GM12878 (cell line): ENCODE results near the gene SPSB2. TPM values are rescaled to one million over a fixed set of nuclear protein-coding genes. Genes with fewer than 3 reads are reported as not detected.

Experiments used
- ATAC-seq: fragments of 200-7000 bp; cut with Tn5 transposase; 3 replicates; pipeline ENCODE4 v1.9.1; 2020; ENCODE audit warnings: mild to moderate bottlenecking, moderate library complexity
- BruUV-seq: library from RNA; stranded (reverse); fragments of 400-500 nt; replicated peaks from 2 replicates; lab custom pipeline; 2021; lab: Mats Ljungman, UMichigan
- CTCF ChIA-PET: fragments of 300-600 bp; sonication (Branson Sonifier 250); formaldehyde crosslinking; extraction: SDS; loops from one replicate; lab custom pipeline; 2021; ENCODE audit warnings: inconsistent platforms; lab: Yijun Ruan, JAX
- POLR2A ChIA-PET: fragments of 350-600 bp; formaldehyde crosslinking; extraction: SDS; loops from one replicate; lab custom pipeline; 2021; ENCODE audit warnings: inconsistent platforms; lab: Charles Lee
- RAD21 ChIA-PET: fragments of 300-600 bp; sonication (Branson Sonifier 250); formaldehyde crosslinking; loops from one replicate; lab custom pipeline; 2023; ENCODE audit warnings: antibody characterized with exemption; ENCODE audit not compliant: unreplicated experiment; lab: Charles Lee
- SMC1A ChIA-PET: fragments of 300-600 bp; sonication (Branson Sonifier 250); formaldehyde crosslinking; loops from one replicate; lab custom pipeline; 2023; ENCODE audit not compliant: unreplicated experiment, uncharacterized antibody; lab: Charles Lee
- DNase-seq: peaks from one replicate; pipeline ENCODE4 v3.0.0-alpha.2; 2011; ENCODE audit warnings: low read depth, low spot score
- FAIRE-seq: peaks from 3 replicates; lab custom pipeline; 2011; peaks lifted over from hg19 to GRCh38; lab: Jason Lieb, UNC
- H2AFZ ChIP-seq: 2 replicates; pipeline ENCODE4 v1.6.0; 2011; ENCODE audit warnings: low read depth, low read length, control low read depth; ENCODE audit not compliant: control insufficient read depth
- H3K27ac ChIP-seq: 2 replicates; pipeline ENCODE4 v1.5.1; 2011; ENCODE audit warnings: control low read depth; ENCODE audit not compliant: control insufficient read depth, insufficient read depth
- H3K27me3 ChIP-seq, 2 experiments: replicated peaks in 1 of 2; 2 replicates each; pipeline versions ENCODE4 v1.6.0 to v1.6.1; 2011; ENCODE audit warnings: low read length in 1 of 2; ENCODE audit not compliant: control insufficient read depth in 2 of 2, insufficient read depth in 2 of 2
- H3K36me3 ChIP-seq, 2 experiments: 2 replicates each; pipeline ENCODE4 v1.5.1; 2011; ENCODE audit warnings: low read length in 1 of 2; ENCODE audit not compliant: control insufficient read depth in 2 of 2, insufficient read depth in 2 of 2
- H3K4me1 ChIP-seq: 2 replicates; pipeline ENCODE4 v1.6.1; 2011; ENCODE audit warnings: mild to moderate bottlenecking, low read length, moderate library complexity, mixed read lengths; ENCODE audit not compliant: control insufficient read depth, insufficient read depth
- H3K4me2 ChIP-seq: 2 replicates; pipeline ENCODE4 v1.6.0; 2011; ENCODE audit warnings: control low read depth; ENCODE audit not compliant: control insufficient read depth, insufficient read depth
- H3K4me3 ChIP-seq: fragments of 200-600 bp; sonication (generic); 2 replicates; pipeline ENCODE4 v1.5.1; 2016
- H3K79me2 ChIP-seq: 2 replicates; pipeline ENCODE4 v1.6.0; 2011; ENCODE audit warnings: low read length; ENCODE audit not compliant: control insufficient read depth, insufficient read depth
- H3K9ac ChIP-seq: 2 replicates; pipeline ENCODE4 v1.8.0; 2011; ENCODE audit warnings: low read length, control low read depth, mixed read lengths; ENCODE audit not compliant: control insufficient read depth, insufficient read depth
- H3K9me3 ChIP-seq: replicated peaks from 3 replicates; pipeline ENCODE4 v1.5.1; 2011; ENCODE audit warnings: mild to moderate bottlenecking, low read length; ENCODE audit not compliant: control insufficient read depth, insufficient read depth
- H4K20me1 ChIP-seq: 2 replicates; pipeline ENCODE4 v1.6.0; 2011; ENCODE audit not compliant: control insufficient read depth, insufficient read depth
- GABPA ChIP-seq: IDR thresholded peaks from 2 replicates; pipeline ENCODE4 v1.6.1; 2014; ENCODE audit warnings: antibody characterized with exemption, low read depth, mild to moderate bottlenecking, inconsistent platforms
- RAD51 ChIP-seq: fragments of 450-650 bp; IDR thresholded peaks from 2 replicates; pipeline ENCODE4 v1.6.1; 2016; ENCODE audit warnings: moderate library complexity, mild to moderate bottlenecking, inconsistent platforms
- RBBP5 ChIP-seq: fragments of 200-600 bp; sonication (generic); conservative IDR thresholded peaks from 2 replicates; pipeline ENCODE4 v1.6.1; 2016
- SIN3A ChIP-seq: IDR thresholded peaks from 2 replicates; pipeline ENCODE4 v1.6.1; 2012; ENCODE audit warnings: low read depth, low read length, improper control_type of control experiment
- TAF1 ChIP-seq: IDR thresholded peaks from 2 replicates; pipeline ENCODE4 v1.6.1; 2011; ENCODE audit warnings: mild to moderate bottlenecking, low read depth, low read length, borderline replicate concordance
- ZBED1 ChIP-seq: IDR thresholded peaks from 2 replicates; pipeline ENCODE4 v1.6.1; 2016; ENCODE audit warnings: borderline replicate concordance
- ZNF24 ChIP-seq: fragments of 450-650 bp; IDR thresholded peaks from 2 replicates; pipeline ENCODE4 v1.6.1; 2017; ENCODE audit warnings: antibody characterized with exemption, mild to moderate bottlenecking
- WGBS: methylation state at CpG from one replicate; pipeline ENCODE4 v1.1.6; 2016; ENCODE audit warnings: low lambda C conversion rate; ENCODE audit not compliant: insufficient replicate concordance, insufficient coverage; ENCODE audit errors: missing lambda C conversion rate; 5-methylcytosine and 5-hydroxymethylcytosine counted together
- in situ Hi-C: fragments of 300-500 bp; cut with MboI; formaldehyde crosslinking; loops from 9 replicates; pipeline ENCODE4 v1.14.3; 2018; ENCODE audit warnings: mixed read lengths
- intact Hi-C: fragments of 100-400 bp; cut with micrococcal nuclease; formaldehyde crosslinking; loops from one replicate; pipeline ENCODE4 v1.14.2; 2022; ENCODE audit not compliant: unreplicated experiment
- polyA plus RNA-seq, 11 experiments: library from polyadenylated mRNA; depleted of rRNA in 4 of 11; unstranded in 6 of 11; stranded (reverse) in 5 of 11; fragments of >200 nt; fragmentation: Nextera tagmentation in 4 of 11; fragmentation: Illumina TruSeq in 1 of 11; extraction: Ambion mirVana in 4 of 11; extraction: Trizol in 1 of 11; gene quantifications; 1 replicate in 1 of 11; 2 replicates in 10 of 11; pipeline versions ENCODE4 v1.2.1 to v1.2.3, GENCODE V29; 2011 to 2016; ENCODE audit warnings: inconsistent platforms in 2 of 11, missing spikeins in 2 of 11, low read depth in 1 of 11
- total RNA-seq, 4 experiments: library from RNA; depleted of rRNA in 3 of 4; stranded (reverse); fragments of >200 nt in 3 of 4; fragmentation: Illumina TruSeq in 1 of 4; extraction: Trizol in 1 of 4; gene quantifications; 2 replicates each; pipeline versions ENCODE4 v1.2.1 to v1.2.3, GENCODE V29; 2013 to 2021
- TF ChIP-seq, protein P1 (sequence below): fragments of 450-650 bp; IDR thresholded peaks from 2 replicates; pipeline ENCODE4 v1.6.1; 2014; ENCODE audit warnings: mild to moderate bottlenecking
- TF ChIP-seq, protein P2 (sequence below): fragments of 450-650 bp; IDR thresholded peaks from 2 replicates; pipeline ENCODE4 v1.6.1; 2018; ENCODE audit warnings: borderline replicate concordance, mild to moderate bottlenecking; ENCODE audit not compliant: partially characterized antibody
- TF ChIP-seq, protein P3 (sequence below): IDR thresholded peaks from 2 replicates; pipeline ENCODE4 v1.6.1; 2011; ENCODE audit warnings: borderline replicate concordance, low read depth, mild to moderate bottlenecking, moderate library complexity, mixed read lengths, low read length; ENCODE audit not compliant: insufficient read depth; ENCODE audit errors: extremely low read length
- TF ChIP-seq, protein P4 (sequence below): IDR thresholded peaks from 2 replicates; pipeline ENCODE4 v1.6.1; 2012; ENCODE audit warnings: low read depth, low read length, improper control_type of control experiment

SPSB2 gene
- total and polyA plus RNA-seq, 10 of the 15 experiments (the other 5 are each of a cell fraction or from before 2014, with no cell fraction given), result 0.08 to 5.6 (median 2.7) TPM

DNA sequence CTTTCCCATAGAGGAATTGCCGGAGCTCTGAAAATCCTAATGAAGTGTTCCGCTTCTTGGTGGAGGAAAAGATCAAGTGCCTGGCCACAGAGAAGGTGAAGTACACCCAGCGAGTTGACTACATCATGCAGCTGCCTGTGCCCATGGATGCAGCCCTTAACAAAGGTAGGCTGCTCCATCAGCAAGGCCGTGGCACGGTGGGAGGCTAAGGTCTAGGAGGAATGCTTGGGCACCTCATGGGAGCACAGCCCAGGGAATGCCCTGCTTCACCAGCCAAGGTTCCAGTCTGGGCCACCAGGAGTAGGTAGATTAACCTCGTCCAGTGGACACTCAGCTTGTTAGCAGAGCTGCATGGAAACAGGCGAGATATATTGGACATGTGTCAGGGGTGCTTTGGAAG is 12.2 kb downstream of the SPSB2 start:
- H3K4me3 ChIP-seq, result no peak overlapping the region
- FAIRE-seq (no peak), ATAC-seq (no peak), DNase-seq (no peak)
- intact Hi-C loops (no loop called here), in situ Hi-C loops (no loop called here)
- ChIA-PET SMC1A (interaction anchor here (1.4 kb wide), 1 partner anchor 22 kb away, joined by 3 read pairs; no protein-coding TSS in a partner anchor), RAD21 (no interaction called here), CTCF (no interaction called here), POLR2A (interaction anchor here (0.9 to 1.7 kb wide), 3 partner anchors 9 to 12 kb away, joined by 3 read pairs; partner anchors contain the start of genes CDCA3, SPSB2 and USP5)
- H3K9me3 ChIP-seq, result no peaks in the 10 kb centered on the region
- H3K9ac ChIP-seq, result no peak overlapping the region
- H4K20me1 ChIP-seq, result no peaks in the 10 kb centered on the region
- H3K27ac ChIP-seq, result no peak overlapping the region
- H3K4me2 ChIP-seq, result no peak overlapping the region
- no peaks in the 10 kb centered on the region for H3K4me1 ChIP-seq
- H3K36me3 ChIP-seq, result peaks cover 47 to 50% of the 10 kb centered on the region in 2 experiments
- H3K79me2 ChIP-seq, result no peaks in the 10 kb centered on the region
- 95% methylated on average over 7 of the region's 7 CpGs for WGBS
- no peak overlapping the region for H2AFZ ChIP-seq
- BruUV-seq, result no TSS peak
- TF ChIP-seq, protein P1, sequence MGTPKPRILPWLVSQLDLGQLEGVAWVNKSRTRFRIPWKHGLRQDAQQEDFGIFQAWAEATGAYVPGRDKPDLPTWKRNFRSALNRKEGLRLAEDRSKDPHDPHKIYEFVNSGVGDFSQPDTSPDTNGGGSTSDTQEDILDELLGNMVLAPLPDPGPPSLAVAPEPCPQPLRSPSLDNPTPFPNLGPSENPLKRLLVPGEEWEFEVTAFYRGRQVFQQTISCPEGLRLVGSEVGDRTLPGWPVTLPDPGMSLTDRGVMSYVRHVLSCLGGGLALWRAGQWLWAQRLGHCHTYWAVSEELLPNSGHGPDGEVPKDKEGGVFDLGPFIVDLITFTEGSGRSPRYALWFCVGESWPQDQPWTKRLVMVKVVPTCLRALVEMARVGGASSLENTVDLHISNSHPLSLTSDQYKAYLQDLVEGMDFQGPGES, result no peak
- no peaks in the 10 kb centered on the region for H3K27me3 ChIP-seq

DNA sequence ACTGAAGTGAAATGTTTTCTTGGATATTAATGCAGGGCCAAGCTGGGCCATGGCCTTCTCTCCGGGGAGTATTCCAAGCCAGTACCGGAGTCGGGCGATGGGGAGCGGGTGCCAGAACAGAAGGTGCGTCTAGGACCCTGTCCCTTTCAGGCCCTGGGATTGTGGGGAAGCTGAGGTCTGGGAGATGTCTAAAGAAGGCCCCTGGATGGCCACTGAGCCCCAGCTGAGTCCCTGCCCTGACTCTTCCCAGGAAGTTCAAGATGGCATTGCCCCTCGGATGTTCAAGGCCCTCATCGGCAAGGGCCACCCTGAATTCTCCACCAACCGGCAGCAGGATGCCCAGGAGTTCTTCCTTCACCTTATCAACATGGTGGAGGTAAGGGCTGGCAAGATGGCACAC is 13.0 kb downstream of the SPSB2 start:
- Histone ChIP-seq H3K27ac (no peak overlapping the region), H4K20me1 (no peaks in the 10 kb centered on the region), H3K9me3 (no peaks in the 10 kb centered on the region), H3K9ac (no peak overlapping the region), H3K4me1 (no peaks in the 10 kb centered on the region), H3K36me3 (peaks cover 47 to 53% of the 10 kb centered on the region in 2 experiments), H2AFZ (no peak overlapping the region), H3K27me3 (no peaks in the 10 kb centered on the region), H3K79me2 (no peaks in the 10 kb centered on the region), H3K4me2 (no peak overlapping the region), H3K4me3 (no peak overlapping the region)
- ATAC-seq, result no peak
- FAIRE-seq, result no peak
- intact Hi-C loops (no loop called here), in situ Hi-C loops (no loop called here)
- POLR2A ChIA-PET, result interaction anchor here (1.7 kb wide), 1 partner anchor 10 kb away, joined by 3 read pairs; the partner anchor contains the start of gene CDCA3
- RAD21 ChIA-PET, result interaction anchor here (1.0 kb wide), 1 partner anchor 13 kb away, joined by 3 read pairs; the partner anchor contains the start of gene SPSB2
- 99% methylated on average over 9 of the region's 9 CpGs for WGBS
- DNase-seq, result no peak
- CTCF ChIA-PET, result interaction anchor here (1.3 to 1.5 kb wide), 2 partner anchors 12 to 22 kb away, joined by 3 to 5 read pairs; partner anchors contain the start of gene SPSB2
- SMC1A ChIA-PET, result interaction anchor here (1.4 kb wide), 1 partner anchor 21 kb away, joined by 3 read pairs; no protein-coding TSS in a partner anchor
- no TSS peak for BruUV-seq
- TF ChIP-seq ZBED1 (no peak), GABPA (no peak), SIN3A (no peak), ZNF24 (no peak), RAD51 (no peak), TAF1 (no peak), RBBP5 (no peak)
- TF ChIP-seq, protein P2, sequence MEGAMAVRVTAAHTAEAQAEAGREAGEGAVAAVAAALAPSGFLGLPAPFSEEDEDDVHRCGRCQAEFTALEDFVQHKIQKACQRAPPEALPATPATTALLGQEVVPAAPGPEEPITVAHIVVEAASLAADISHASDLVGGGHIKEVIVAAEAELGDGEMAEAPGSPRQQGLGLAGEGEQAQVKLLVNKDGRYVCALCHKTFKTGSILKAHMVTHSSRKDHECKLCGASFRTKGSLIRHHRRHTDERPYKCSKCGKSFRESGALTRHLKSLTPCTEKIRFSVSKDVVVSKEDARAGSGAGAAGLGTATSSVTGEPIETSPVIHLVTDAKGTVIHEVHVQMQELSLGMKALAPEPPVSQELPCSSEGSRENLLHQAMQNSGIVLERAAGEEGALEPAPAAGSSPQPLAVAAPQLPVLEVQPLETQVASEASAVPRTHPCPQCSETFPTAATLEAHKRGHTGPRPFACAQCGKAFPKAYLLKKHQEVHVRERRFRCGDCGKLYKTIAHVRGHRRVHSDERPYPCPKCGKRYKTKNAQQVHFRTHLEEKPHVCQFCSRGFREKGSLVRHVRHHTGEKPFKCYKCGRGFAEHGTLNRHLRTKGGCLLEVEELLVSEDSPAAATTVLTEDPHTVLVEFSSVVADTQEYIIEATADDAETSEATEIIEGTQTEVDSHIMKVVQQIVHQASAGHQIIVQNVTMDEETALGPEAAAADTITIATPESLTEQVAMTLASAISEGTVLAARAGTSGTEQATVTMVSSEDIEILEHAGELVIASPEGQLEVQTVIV, result no peak
- TF ChIP-seq, protein P3, sequence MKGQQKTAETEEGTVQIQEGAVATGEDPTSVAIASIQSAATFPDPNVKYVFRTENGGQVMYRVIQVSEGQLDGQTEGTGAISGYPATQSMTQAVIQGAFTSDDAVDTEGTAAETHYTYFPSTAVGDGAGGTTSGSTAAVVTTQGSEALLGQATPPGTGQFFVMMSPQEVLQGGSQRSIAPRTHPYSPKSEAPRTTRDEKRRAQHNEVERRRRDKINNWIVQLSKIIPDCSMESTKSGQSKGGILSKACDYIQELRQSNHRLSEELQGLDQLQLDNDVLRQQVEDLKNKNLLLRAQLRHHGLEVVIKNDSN, result no peak
- TF ChIP-seq, protein P4, sequence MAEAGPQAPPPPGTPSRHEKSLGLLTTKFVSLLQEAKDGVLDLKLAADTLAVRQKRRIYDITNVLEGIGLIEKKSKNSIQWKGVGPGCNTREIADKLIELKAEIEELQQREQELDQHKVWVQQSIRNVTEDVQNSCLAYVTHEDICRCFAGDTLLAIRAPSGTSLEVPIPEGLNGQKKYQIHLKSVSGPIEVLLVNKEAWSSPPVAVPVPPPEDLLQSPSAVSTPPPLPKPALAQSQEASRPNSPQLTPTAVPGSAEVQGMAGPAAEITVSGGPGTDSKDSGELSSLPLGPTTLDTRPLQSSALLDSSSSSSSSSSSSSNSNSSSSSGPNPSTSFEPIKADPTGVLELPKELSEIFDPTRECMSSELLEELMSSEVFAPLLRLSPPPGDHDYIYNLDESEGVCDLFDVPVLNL, result no peak
